Endometrial microvascular endothelial cells (primary cell): ENCODE data around the gene LRRIQ4. TPM values are rescaled to one million over a fixed set of nuclear protein-coding genes. Genes with fewer than 3 reads are reported as not detected.

Source experiments
- in situ Hi-C: cut with HindIII; loops from 2 replicates; pipeline ENCODE4 v1.10.0; 2017; ENCODE audit warnings: low sequenced_read_pairs, low pct_unique_long_range_greater_than_20kb; ENCODE audit errors: inconsistent ontology term
- total RNA-seq: library from RNA; depleted of rRNA; stranded (reverse); fragments of >200 nt; gene quantifications from one replicate; pipeline ENCODE4 v1.2.3, GENCODE V29; 2015; ENCODE audit errors: inconsistent ontology term

Gene LRRIQ4
- total RNA-seq, 1 donor from 2014 or later = not detected

DNA sequence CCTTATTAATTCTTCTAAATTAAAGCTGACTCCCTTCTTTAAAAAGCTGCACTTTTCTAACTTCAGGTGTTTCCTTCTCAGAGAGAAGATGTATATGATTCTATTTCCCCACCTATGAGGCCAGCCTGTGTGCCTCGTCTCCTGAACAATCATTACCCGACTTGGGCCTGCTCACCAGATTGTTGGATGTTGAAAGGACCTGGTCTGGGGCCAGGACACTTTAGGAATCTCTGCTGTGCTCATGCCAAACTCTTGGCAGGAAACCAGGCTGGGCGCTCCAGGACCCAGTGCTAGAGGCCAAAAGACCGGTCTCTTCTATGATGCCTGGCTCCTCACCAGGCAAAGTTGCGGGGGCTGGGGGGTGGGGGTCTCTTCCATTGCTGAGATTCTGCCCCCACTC lies 74.0 kb downstream of the LRRIQ4 start:
- in situ Hi-C loops = no loop called here

Other genes with a start within 250 kb of the LRRIQ4 start
- gene MECOM, start 149.2 kb upstream of the LRRIQ4 start, total RNA-seq = 60.2 TPM
- 288 TPM for gene TERC, start 47.8 kb upstream of the LRRIQ4 start, total RNA-seq
- 2.8 TPM for gene ACTRT3, start 43.3 kb upstream of the LRRIQ4 start, total RNA-seq
- gene MYNN, start 39.5 kb upstream of the LRRIQ4 start, total RNA-seq = 8.7 TPM
- gene LRRC34, start within 50 bp of the LRRIQ4 start, total RNA-seq = 8.6 TPM
- not detected for gene LRRC31, start 57.1 kb downstream of the LRRIQ4 start, total RNA-seq
- gene SAMD7, start 98.7 kb downstream of the LRRIQ4 start, total RNA-seq = not detected
- 24.9 TPM for gene SEC62, start 153.9 kb downstream of the LRRIQ4 start, total RNA-seq
- gene GPR160, start 225.1 kb downstream of the LRRIQ4 start, total RNA-seq = 2.8 TPM